DND-41 (cell line): ENCODE data around the gene TGM6.

Experiments used
- ATAC-seq: fragments of 200-7000 bp; cut with Tn5 transposase; 3 replicates; pipeline ENCODE4 v1.9.1; 2021; ENCODE audit warnings: low read depth; ENCODE audit not compliant: insufficient read depth
- DNase-seq: peaks from one replicate; pipeline ENCODE4 v3.0.0-alpha.2; 2020
- H2AFZ ChIP-seq: 2 replicates; pipeline ENCODE4 v1.6.0; 2012; ENCODE audit warnings: low read depth, low read length
- H3K27ac ChIP-seq: 2 replicates; pipeline ENCODE4 v1.5.1; 2012; ENCODE audit warnings: low read length, inconsistent platforms
- H3K27me3 ChIP-seq: fragments of 200-600 bp; sonication (generic); 2 replicates; pipeline ENCODE4 v1.6.0; 2012; ENCODE audit warnings: low read length, mild to moderate bottlenecking, inconsistent platforms; ENCODE audit not compliant: insufficient read depth, poor library complexity
- H3K36me3 ChIP-seq: 2 replicates; pipeline ENCODE4 v1.5.1; 2012; ENCODE audit warnings: low read length, inconsistent platforms; ENCODE audit not compliant: insufficient read depth
- H3K4me1 ChIP-seq: 2 replicates; pipeline ENCODE4 v1.5.1; 2012; ENCODE audit warnings: mild to moderate bottlenecking, low read length; ENCODE audit not compliant: insufficient read depth
- H3K4me2 ChIP-seq: 2 replicates; pipeline ENCODE4 v1.6.0; 2012; ENCODE audit warnings: mild to moderate bottlenecking, moderate library complexity, low read length, inconsistent platforms; ENCODE audit not compliant: insufficient read depth
- H3K4me3 ChIP-seq, 2 experiments: fragments of 200-600 bp in 1 of 2; shearing (Covaris generic) in 1 of 2; 2 replicates each; pipeline ENCODE4 v1.5.1; 2012 to 2016; ENCODE audit warnings: inconsistent platforms in 2 of 2, low read length in 2 of 2, mild to moderate bottlenecking in 2 of 2, low read depth in 1 of 2, moderate library complexity in 1 of 2
- H3K79me2 ChIP-seq: 2 replicates; pipeline ENCODE4 v1.6.0; 2012; ENCODE audit warnings: low read length, inconsistent platforms; ENCODE audit not compliant: insufficient read depth
- H3K9ac ChIP-seq: 2 replicates; pipeline ENCODE4 v1.6.0; 2012; ENCODE audit warnings: low read depth, mild to moderate bottlenecking, inconsistent platforms, low read length, moderate library complexity
- H3K9me3 ChIP-seq: 2 replicates; pipeline ENCODE4 v1.5.1; 2012; ENCODE audit warnings: low read length, moderate library complexity, mild to moderate bottlenecking, inconsistent platforms; ENCODE audit not compliant: insufficient read depth, severe bottlenecking
- H4K20me1 ChIP-seq: 2 replicates; pipeline ENCODE4 v1.6.0; 2012; ENCODE audit warnings: low read length; ENCODE audit not compliant: insufficient read depth
- CTCF ChIP-seq: IDR thresholded peaks from 2 replicates; pipeline ENCODE4 v1.5.1; 2012; ENCODE audit warnings: borderline replicate concordance, low read length, moderate library complexity, mild to moderate bottlenecking; ENCODE audit not compliant: poor library complexity, severe bottlenecking; ENCODE audit errors: extremely low read depth
- EZH2 ChIP-seq: IDR thresholded peaks from 3 replicates; pipeline ENCODE4 v1.6.1; 2012; ENCODE audit warnings: borderline replicate concordance, low read depth, mild to moderate bottlenecking, moderate library complexity, low read length, inconsistent platforms; ENCODE audit not compliant: severe bottlenecking

The TGM6 gene

GRCh38 chr20:2340136-2340535 lies 40.6 kb upstream of the TGM6 start:
- ATAC-seq (no peak), DNase-seq (no peak)
- Histone ChIP-seq H2AFZ (no peak overlapping the region), H3K9ac (no peak overlapping the region), H3K9me3 (no peaks in the 10 kb centered on the region), H3K27me3 (peaks cover 26% of the 10 kb centered on the region), H3K4me2 (no peak overlapping the region), H3K79me2 (no peaks in the 10 kb centered on the region), H3K4me3 (no peak overlapping the region), H3K4me1 (no peaks in the 10 kb centered on the region), H4K20me1 (no peaks in the 10 kb centered on the region; the same call in 1 of the 2 replicates), H3K27ac (no peak overlapping the region), H3K36me3 (no peaks in the 10 kb centered on the region)
- no peak for TF ChIP-seq CTCF
- TF ChIP-seq EZH2: no peak

DNA sequence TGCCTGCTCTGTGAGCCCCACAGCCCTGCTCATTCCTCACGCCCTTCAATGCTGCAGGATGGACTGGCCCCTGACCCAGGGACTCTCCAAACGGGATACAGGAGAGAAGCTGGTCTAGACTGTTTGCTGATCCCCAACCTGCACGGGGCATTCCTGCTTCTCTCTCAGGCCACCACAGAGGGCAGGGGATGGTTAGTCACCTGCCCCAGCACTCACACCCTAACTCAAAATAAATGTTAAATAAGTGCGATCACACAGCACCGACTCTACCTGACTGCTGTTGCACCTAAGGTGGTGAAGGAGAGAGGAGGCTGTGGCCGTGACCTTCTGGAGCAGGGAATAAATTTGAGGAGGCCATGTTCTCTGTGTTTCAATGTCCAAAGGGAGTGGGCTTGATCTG lies 39.9 kb upstream of the TGM6 start:
- H3K36me3 ChIP-seq: no peaks in the 10 kb centered on the region
- H3K4me2 ChIP-seq: no peak overlapping the region
- TF ChIP-seq CTCF (no peak), EZH2 (no peak)
- peaks cover 26% of the 10 kb centered on the region for H3K27me3 ChIP-seq
- H4K20me1 ChIP-seq: no peaks in the 10 kb centered on the region; the same call in 1 of the 2 replicates
- no peak overlapping the region for H3K9ac ChIP-seq
- H2AFZ ChIP-seq: no peak overlapping the region
- no peak overlapping the region for H3K27ac ChIP-seq
- H3K4me3 ChIP-seq: no peak overlapping the region
- H3K79me2 ChIP-seq: no peaks in the 10 kb centered on the region
- DNase-seq (no peak), ATAC-seq (no peak)
- no peaks in the 10 kb centered on the region for H3K4me1 ChIP-seq
- no peaks in the 10 kb centered on the region for H3K9me3 ChIP-seq

DNA sequence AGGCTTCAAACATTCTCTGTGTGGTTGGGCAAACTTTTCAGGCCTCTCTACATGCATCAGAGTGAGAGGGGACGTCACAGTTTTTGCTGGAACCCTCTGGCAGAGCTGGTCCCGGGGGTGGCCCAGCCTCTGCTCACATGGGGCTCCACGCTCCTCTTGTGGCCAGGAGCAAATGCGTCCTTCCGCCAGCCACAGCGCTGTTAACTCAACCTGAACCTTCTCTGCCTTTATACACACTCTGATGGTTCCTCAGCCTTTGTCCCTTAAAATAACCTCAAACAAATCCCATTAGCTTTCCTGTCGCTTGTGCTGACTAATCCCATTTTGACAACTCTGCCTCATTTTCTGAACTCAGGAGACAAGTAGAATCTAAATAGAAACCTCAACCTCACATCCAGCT lies 39.4 kb upstream of the TGM6 start:
- peaks cover 26% of the 10 kb centered on the region for H3K27me3 ChIP-seq
- TF ChIP-seq EZH2: no peak
- TF ChIP-seq CTCF: no peak
- ATAC-seq (no peak), DNase-seq (no peak)
- H3K4me1 ChIP-seq: no peaks in the 10 kb centered on the region
- no peaks in the 10 kb centered on the region for H3K36me3 ChIP-seq
- no peak overlapping the region for H3K9ac ChIP-seq
- no peak overlapping the region for H2AFZ ChIP-seq
- H3K79me2 ChIP-seq: no peaks in the 10 kb centered on the region
- H3K4me3 ChIP-seq: no peak overlapping the region
- H3K27ac ChIP-seq: no peak overlapping the region
- H3K4me2 ChIP-seq: no peak overlapping the region
- H3K9me3 ChIP-seq: no peaks in the 10 kb centered on the region
- no peaks in the 10 kb centered on the region; the same call in 1 of the 2 replicates for H4K20me1 ChIP-seq

DNA sequence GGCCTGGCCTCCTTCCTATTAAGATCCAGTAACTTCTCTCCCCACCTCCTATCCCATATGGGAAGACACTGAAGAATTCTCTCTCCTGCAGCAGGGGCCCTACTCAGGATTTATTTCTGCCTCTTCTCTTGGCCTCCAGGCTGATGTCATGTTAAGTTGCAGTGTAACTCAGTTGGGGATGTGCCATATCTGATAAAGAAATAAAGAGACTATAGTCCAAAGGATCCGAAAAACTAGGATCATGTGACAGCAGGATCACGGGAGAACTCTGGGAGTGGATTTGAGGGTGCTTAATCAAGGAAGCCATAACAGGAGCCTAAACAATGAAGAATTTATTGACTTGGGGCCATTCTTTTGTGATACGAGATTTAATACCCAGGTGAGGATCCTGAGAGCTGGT lies 38.5 kb upstream of the TGM6 start:
- no peaks in the 10 kb centered on the region for H4K20me1 ChIP-seq
- TF ChIP-seq CTCF (no peak), EZH2 (no peak)
- no peak overlapping the region for H2AFZ ChIP-seq
- ATAC-seq (no peak), DNase-seq (no peak)
- no peaks in the 10 kb centered on the region for H3K9me3 ChIP-seq
- no peaks in the 10 kb centered on the region for H3K4me1 ChIP-seq
- no peaks in the 10 kb centered on the region for H3K36me3 ChIP-seq
- no peak overlapping the region for H3K4me2 ChIP-seq
- no peak overlapping the region for H3K27ac ChIP-seq
- peaks cover 26% of the 10 kb centered on the region for H3K27me3 ChIP-seq
- H3K4me3 ChIP-seq: no peak overlapping the region
- H3K79me2 ChIP-seq: no peaks in the 10 kb centered on the region
- no peak overlapping the region for H3K9ac ChIP-seq
